Measurements from ENCODE around the gene KLF16.

GRCh38 chr19:1848399-1849131 is 14.8 kb downstream of the KLF16 start, which contains the start of gene REXO1:
- TF ChIP-seq ISL1 (CRISPR knock-in tag; IDR thresholded peaks at IDR 0.05), result no peak
- TF ChIP-seq ZNF8 (CRISPR knock-in tag; IDR thresholded peaks at IDR 0.05), result no peak
- TF ChIP-seq RARB (CRISPR knock-in tag; IDR thresholded peaks at IDR 0.05), result no peak
- no peak for TF ChIP-seq CSDC2 (CRISPR knock-in tag; IDR thresholded peaks at IDR 0.05)
- no peak for TF ChIP-seq TOX (CRISPR knock-in tag; IDR thresholded peaks at IDR 0.05; ENCODE audit: borderline replicate concordance)
- no peak for TF ChIP-seq PATZ1 (CRISPR knock-in tag; IDR thresholded peaks at IDR 0.05; ENCODE audit: borderline replicate concordance)
- TF ChIP-seq, protein P1, sequence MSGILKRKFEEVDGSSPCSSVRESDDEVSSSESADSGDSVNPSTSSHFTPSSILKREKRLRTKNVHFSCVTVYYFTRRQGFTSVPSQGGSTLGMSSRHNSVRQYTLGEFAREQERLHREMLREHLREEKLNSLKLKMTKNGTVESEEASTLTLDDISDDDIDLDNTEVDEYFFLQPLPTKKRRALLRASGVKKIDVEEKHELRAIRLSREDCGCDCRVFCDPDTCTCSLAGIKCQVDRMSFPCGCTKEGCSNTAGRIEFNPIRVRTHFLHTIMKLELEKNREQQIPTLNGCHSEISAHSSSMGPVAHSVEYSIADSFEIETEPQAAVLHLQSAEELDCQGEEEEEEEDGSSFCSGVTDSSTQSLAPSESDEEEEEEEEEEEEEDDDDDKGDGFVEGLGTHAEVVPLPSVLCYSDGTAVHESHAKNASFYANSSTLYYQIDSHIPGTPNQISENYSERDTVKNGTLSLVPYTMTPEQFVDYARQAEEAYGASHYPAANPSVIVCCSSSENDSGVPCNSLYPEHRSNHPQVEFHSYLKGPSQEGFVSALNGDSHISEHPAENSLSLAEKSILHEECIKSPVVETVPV (CRISPR knock-in tag; IDR thresholded peaks at IDR 0.05), result no peak
- no peak for TF ChIP-seq ZFP30 (CRISPR knock-in tag; IDR thresholded peaks at IDR 0.05)
- TF ChIP-seq OSR1 (CRISPR knock-in tag; IDR thresholded peaks at IDR 0.05), result no peak
- TF ChIP-seq, protein P2, sequence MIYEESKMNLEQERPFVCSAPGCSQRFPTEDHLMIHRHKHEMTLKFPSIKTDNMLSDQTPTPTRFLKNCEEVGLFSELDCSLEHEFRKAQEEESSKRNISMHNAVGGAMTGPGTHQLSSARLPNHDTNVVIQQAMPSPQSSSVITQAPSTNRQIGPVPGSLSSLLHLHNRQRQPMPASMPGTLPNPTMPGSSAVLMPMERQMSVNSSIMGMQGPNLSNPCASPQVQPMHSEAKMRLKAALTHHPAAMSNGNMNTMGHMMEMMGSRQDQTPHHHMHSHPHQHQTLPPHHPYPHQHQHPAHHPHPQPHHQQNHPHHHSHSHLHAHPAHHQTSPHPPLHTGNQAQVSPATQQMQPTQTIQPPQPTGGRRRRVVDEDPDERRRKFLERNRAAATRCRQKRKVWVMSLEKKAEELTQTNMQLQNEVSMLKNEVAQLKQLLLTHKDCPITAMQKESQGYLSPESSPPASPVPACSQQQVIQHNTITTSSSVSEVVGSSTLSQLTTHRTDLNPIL (CRISPR knock-in tag; IDR thresholded peaks at IDR 0.05; ENCODE audit: low read depth), result no peak
- TF ChIP-seq ZFP3 (CRISPR knock-in tag; IDR thresholded peaks at IDR 0.05), result peak; percentile 53; the same call in 1 of the 2 replicates
- TF ChIP-seq ESRRG (CRISPR knock-in tag; IDR thresholded peaks at IDR 0.05), result no peak
- TF ChIP-seq SNAI2 (CRISPR knock-in tag; IDR thresholded peaks at IDR 0.05), result no peak
- no peak for TF ChIP-seq ARNTL (CRISPR knock-in tag; IDR thresholded peaks at IDR 0.05; ENCODE audit: borderline replicate concordance, low read depth)
